HEK293T (cell line): Measurements from ENCODE around the gene EFNB2.

Experiments
- ARNT ChIP-seq: fragments of 450-650 bp; IDR thresholded peaks from 2 replicates; pipeline ENCODE4 v1.6.1; 2017; ENCODE audit warnings: mild to moderate bottlenecking
- FOXM1 ChIP-seq: fragments of 450-650 bp; IDR thresholded peaks from 2 replicates; pipeline ENCODE4 v1.6.1; 2017; ENCODE audit warnings: mild to moderate bottlenecking, borderline replicate concordance
- L3MBTL2 ChIP-seq: fragments of 450-650 bp; conservative IDR thresholded peaks from 2 replicates; pipeline ENCODE4 v1.6.1; 2016; ENCODE audit warnings: mild to moderate bottlenecking
- PKNOX1 ChIP-seq: fragments of 450-650 bp; IDR thresholded peaks from 2 replicates; pipeline ENCODE4 v1.6.1; 2016
- SUZ12 ChIP-seq: fragments of 450-650 bp; IDR thresholded peaks from 2 replicates; pipeline ENCODE4 v1.6.1; 2016; ENCODE audit warnings: mild to moderate bottlenecking
- ZNF384 ChIP-seq: fragments of 450-650 bp; IDR thresholded peaks from 2 replicates; pipeline ENCODE4 v1.6.1; 2016

GRCh38 chr13:106550570-106551135, 15.2 kb upstream of the EFNB2 start:
- TF ChIP-seq L3MBTL2 = no peak
- TF ChIP-seq ARNT = no peak
- no peak for TF ChIP-seq SUZ12
- TF ChIP-seq FOXM1 = no peak
- no peak for TF ChIP-seq PKNOX1
- no peak for TF ChIP-seq ZNF384
